ENCODE measurements around the gene DKKL1.
"Not testable (repeated sequence)": the region's sequence is repeated elsewhere in the genome, so short reads cannot be mapped to it uniquely, and the experiment has no call there.

The DKKL1 gene

DNA sequence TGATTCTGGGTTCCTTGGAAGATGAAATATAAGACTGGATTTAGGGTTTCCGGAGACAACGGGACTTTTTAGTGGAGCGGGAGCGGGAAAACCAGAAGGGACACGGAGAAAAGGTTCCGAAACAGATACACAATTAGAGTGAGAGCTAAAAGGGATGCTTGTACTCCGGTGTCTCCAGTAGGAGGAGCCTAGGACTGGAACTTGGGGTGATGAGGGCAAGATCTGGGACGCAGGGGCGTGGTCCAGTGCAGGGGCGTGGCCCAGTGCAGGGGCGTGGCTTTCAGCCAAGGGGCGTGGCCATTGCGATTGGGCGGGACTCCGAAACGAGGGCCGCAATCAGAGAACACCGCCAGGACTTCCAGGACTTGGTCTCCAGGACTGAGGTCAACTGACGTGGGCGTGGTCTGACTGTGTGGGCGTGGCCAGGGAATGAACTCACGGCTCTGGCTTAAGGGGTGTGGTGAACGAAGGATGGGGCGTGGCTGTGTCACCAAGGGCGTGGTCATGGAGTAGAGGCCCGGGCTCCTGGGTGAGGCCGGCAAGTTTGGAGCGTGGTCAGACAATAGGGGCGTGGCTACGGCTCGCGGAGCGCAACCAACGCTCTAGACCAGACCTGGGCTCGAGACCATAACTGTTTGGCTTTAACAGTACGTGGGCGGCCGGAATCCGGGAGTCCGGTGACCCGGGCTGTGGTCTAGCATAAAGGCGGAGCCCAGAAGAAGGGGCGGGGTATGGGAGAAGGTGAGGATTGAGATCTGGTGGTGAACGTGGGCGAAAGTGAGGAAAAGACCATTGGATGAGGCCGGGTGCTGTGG lies at the start of gene DKKL1:
DKKL1 (plus strand) TSS at position 610 of the 815 bp plus-strand sequence; CDS start at position 732, 122 bp downstream.
- DNase-seq: peak; percentile 75

DNA sequence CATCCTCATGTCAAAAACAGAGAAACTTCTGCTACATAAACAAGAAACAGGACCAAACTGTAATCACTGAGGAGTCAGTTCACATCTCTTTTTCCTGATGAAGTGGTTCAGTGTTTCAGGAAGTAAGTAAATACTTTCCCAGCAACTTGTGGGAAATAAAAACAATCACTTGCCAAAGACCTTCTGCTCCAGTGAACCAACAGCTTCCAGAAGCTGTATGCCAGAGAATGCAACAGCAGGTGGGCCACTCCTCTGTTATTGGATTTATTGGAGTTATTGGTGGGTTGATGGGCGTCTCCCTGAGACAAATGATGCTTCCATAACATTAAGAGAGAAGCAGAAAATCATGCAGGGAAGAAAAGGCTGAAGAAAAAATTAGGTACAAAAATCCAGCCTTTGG lies 48.6 kb upstream of the DKKL1 start:
- DNase-seq: no peak

GRCh38 chr19:49316284-49316683 lies 47.4 kb upstream of the DKKL1 start:
- DNase-seq: no peak

DNA sequence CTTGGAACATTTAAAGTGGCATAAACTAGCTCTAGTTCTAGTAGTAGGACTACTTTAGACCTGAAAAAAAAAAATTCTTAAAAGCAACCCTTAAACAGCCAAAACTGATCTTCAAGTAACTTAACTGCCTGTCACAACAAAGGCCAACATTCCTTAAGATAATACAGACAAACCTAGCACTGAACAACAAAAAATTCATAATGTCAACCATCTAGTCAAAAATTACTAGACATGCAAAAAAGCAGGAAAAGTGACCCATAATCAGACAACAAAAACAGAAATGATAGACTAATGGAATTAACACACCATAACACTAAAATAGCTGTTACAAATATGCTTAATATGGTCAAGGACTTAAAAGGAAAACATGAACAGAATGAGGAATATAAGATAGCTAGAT lies 45.4 kb upstream of the DKKL1 start:
- DNase-seq: no peak

- no peak for DNase-seq
These were observed 38.7 kb upstream of the DKKL1 start, which contains the start of gene SLC6A16 for GRCh38 chr19:49324801-49325576. Gene SLC6A16 (minus strand): TSS chr19:49325191. CDS start chr19:49311347, 13,844 bp downstream.

- not testable (repeated sequence) for DNase-seq
These were observed 37.9 kb upstream of the DKKL1 start for GRCh38 chr19:49325756-49326155.

GRCh38 chr19:49326165-49326704 lies 37.4 kb upstream of the DKKL1 start:
- no peak for DNase-seq

- peak; percentile 66 for DNase-seq
These were observed 35.7 kb upstream of the DKKL1 start for GRCh38 chr19:49327878-49328544.

- no peak for DNase-seq
These were observed 34.9 kb upstream of the DKKL1 start for GRCh38 chr19:49328741-49329140.

- DNase-seq: not testable (repeated sequence)
These were observed 32.5 kb upstream of the DKKL1 start for GRCh38 chr19:49331187-49331586.

DNA sequence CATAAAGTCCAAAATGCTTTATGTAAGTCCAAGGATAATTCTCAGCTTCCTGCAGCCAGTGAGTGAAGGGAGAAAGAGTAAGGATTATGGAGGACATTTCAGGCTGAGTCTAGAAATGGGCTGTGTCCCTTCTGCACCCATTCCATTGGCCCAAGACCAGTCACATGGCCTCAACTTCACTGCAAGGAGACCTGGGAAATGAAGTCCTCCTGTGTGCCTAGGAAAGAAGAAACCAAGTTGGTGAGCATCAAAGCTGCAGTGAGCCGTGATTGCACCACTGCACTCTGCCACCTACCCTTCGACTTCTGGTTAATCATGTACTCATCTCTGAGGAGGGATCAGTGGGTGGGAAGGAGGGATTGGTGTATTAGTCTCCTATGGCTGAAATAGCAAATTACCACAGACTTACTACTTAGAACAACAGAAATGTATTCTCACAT lies 32.0 kb upstream of the DKKL1 start:
- peak; percentile 82 for DNase-seq

DNA sequence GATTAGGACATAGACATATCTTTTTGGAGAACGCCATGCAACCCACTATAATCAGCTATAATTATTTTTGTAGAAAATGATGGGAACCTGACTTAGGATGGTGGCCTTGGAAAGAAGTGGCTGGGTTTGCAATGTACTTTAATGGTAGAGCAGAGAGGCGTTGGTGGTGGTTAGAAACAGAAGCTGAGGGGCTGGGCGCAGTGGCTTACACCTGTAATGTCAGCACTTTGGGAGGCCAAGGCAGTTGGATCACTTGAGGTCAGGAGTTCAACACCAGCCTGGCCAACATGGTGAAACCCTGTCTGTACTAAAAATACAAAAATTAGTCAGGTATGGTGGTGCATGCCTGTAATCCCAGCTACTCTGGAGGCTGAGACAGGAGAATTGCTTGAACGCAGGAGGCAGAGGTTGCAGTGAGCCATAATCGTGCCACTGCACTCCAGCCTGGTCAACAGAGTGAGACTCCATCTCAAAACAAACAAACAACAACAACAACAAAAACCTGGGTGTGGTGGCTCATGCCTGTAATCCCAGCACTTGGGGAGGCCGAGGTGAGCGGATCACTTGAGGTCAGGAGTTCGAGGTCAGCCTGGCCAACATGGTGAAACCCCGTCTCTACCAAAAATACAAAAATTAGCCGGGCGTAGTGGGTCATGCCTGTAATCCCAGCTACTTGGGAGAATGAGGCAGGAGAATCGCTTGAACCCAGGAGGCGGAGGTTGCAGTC lies 30.8 kb upstream of the DKKL1 start:
- DNase-seq: not testable (repeated sequence)

DNA sequence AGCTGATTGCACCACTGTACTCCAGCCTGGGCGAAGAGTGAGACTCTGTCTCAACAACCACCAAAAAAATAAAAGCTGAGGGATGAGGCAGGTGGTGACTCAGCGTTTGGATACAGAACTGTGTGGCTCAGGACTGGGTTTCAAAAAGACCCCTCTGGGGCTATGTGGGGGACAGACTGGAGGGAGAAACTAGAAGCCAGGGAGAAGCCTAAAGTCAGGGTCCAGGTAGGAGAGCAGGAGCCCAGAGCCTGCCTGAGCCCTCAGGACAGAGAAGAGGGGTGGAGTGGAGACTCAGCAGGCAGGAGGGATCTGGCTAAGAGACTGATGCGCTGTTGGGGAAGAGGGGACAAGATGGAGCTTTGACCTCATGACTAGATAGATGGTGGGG lies 30.3 kb upstream of the DKKL1 start:
- no peak for DNase-seq

DNA sequence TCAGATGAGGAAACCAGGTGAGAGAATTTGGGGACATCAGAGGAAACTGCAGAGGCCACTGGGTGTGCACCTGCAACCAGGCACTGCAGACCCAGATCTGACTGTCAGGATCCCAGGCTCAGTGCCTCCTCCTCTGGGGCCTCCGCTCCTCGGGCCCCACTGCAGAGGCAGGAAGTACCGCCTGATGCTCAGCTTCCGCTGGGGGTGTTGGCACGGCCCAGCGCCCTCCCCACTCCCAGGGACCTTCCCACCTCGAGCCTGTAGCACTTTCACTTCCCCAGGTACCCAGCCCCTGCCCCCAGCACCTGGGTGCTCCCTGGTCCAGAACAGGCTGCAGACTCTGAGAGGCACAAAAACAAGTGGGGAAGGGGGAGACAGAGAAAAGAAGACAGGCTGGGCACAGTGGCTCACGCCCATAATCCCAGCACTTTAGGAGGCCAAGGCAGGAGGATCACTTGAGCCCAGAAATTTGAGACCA lies 29.8 kb upstream of the DKKL1 start:
- peak; percentile 73 for DNase-seq

DNA sequence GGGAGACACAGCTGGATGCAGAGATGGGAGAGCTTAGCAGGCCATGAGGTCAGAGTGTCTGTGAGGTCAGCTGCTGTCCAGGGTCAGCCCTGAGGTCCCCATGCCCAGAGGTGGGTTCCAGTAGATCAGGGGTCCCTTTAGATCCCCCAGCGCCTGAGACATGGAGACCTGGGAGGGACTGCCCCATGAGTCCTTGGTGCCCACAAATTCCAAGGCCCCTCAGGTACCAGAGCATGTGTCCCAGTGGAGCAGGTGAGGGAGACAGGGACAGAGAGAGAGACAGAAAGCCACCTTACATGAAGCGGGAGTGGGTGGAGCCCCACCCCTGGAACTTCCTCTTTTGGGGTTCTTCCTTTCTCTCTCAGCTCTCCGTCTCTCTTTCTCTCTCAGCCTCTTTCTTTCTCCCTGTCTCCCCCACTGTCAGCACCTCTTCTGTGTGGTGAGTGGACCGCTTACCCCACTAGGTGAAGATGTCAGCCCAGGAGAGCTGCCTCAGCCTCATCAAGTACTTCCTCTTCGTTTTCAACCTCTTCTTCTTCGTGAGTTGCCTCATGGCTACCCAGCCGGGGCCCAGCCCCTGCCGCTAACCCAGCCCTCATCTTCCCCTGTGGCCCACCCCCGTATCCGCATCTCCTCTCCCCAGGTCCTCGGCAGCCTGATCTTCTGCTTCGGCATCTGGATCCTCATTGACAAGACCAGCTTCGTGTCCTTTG lies 28.4 kb upstream of the DKKL1 start, which contains the start of gene CD37:
CD37 (plus strand) TSS at position 336 of the 713 bp plus-strand sequence; CDS start at position 471, 135 bp downstream.
- peak; percentile 58 for DNase-seq

DNA sequence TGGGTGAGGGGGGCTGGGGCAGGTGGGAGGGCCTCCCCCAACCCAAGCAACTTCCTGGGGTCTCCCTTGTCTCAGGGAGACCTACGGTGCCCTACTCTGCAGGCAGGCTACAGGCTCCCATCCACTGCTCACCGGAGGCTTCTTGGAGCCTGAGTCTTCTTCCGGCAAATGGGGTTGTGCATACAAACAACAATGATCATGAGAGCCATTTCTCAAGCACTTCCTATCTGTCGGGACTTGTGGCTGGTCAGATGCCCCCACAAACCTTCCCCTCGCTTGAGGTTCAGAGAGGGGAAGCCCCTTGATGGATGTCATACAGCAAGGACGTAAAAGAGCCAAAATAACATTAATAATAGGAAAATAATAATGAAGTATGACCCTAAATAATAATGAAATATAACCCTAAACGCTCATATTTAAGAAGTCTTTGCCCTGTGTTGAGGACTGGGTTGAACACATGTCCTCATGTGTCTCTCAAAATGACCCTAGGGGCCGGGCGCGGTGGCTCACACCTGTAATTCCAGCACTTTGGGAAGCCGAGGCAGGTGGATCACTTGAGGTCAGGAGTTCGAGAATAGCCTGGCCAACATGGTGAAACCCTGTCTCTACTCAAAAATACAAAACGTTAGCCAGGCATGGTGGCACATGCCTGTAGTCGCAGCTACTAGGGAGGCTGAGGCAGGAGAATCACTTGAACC lies 27.7 kb upstream of the DKKL1 start:
- peak; percentile 55 for DNase-seq

DNA sequence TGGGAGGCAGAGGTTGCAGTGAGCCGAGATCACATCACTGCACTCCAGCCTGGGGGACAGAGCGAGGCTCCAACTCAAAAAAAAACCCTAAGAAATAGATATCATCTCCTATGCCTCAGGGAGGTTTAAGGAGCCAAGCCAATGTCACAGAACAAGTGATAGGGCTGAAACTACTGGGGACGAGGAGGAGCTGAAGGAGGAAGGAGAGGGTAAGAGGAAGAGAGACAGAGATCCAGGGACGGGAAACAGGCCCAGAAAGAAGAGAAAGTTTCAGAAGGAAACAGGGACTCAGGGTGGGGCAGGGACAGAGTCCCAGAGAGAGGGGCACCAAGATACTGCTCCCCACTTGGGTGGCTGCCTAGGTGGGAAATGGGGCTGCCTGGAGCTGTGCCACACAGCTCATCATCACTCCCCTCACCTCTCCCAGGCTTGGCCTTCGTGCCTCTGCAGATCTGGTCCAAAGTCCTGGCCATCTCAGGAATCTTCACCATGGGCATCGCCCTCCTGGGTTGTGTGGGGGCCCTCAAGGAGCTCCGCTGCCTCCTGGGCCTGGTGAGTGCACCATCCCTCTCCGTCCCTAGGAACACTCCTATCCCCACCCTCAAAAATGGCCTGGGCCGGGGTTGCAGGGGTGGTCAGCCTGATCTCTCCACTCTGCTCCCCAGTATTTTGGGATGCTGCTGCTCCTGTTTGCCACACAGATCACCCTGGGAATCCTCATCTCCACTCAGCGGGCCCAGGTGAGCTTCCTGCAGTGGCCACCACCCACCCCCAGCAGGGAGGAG lies 27.0 kb upstream of the DKKL1 start:
- no peak for DNase-seq

DNA sequence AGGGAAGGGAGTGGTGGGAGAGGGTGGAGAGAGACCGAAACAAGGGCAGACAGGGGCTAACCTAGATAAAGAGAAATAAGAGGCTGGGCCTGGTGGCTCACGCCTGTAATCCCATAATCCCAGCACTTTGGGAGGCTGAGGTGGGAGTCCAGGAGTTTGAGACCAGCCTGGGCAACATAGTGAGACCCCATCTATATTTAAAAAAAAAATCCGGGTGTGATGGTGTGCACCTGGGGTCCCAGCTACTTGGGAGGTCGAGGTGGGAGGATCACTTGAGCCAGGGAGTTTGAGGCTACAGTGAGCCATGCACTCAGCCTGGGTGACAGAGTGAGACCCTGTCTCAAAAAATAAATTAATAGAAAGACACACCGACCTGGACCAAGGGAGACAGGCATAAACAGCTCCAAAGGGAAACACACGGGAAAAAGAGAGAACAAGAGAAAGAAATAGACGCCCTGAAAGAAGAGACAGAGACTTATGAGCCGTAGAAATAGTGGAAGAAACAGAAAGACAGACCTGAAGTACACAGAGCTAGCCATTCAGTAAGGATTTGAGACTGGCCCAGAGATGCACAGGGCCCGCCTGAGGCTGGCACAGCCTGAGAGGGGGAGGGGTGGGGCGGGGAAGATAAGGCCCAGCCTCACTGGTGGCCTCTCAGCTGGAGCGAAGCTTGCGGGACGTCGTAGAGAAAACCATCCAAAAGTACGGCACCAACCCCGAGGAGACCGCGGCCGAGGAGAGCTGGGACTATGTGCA lies 26.2 kb upstream of the DKKL1 start:
- no peak for DNase-seq

Data from CD4-positive, alpha-beta T cell treated with Interleukin-17A for 1 hour (primary cell).